HG03060 (cell line): ENCODE results near the gene CIAO2B.
"Not testable (repeated sequence)": the region's sequence is repeated elsewhere in the genome, so short reads cannot be mapped to it uniquely, and the experiment has no call there.

Source experiments
- ATAC-seq: cut with Tn5 transposase; IDR thresholded peaks from one replicate; pipeline ENCODE4 v1.9.1; 2021; ENCODE audit warnings: low read depth, moderate number of reproducible peaks; ENCODE audit not compliant: unreplicated experiment

Gene CIAO2B

GRCh38 chr16:66939366-66939765 is 5.2 kb upstream of the CIAO2B start:
- ATAC-seq = no peak

GRCh38 chr16:66937725-66938337 is 3.6 kb upstream of the CIAO2B start:
- no peak for ATAC-seq

- ATAC-seq = no peak
Observed at GRCh38 chr16:66936889-66937554, 2.8 kb upstream of the CIAO2B start.

GRCh38 chr16:66936462-66936861 is 2.3 kb upstream of the CIAO2B start:
- no peak for ATAC-seq

GRCh38 chr16:66935314-66936011 is 1.3 kb upstream of the CIAO2B start, which contains the start of gene CES2:
Gene CES2, plus strand, starts transcription at chr16:66935516. Its CDS starts 120 bp downstream, at chr16:66935636.
- no peak for ATAC-seq

- not testable (repeated sequence) for ATAC-seq
Observed at GRCh38 chr16:66934839-66935313, 674 bp upstream of the CIAO2B start.

- ATAC-seq = peak; percentile 7
Observed at GRCh38 chr16:66933776-66934137, 445 bp downstream of the CIAO2B start.

- ATAC-seq = no peak
Observed at GRCh38 chr16:66932076-66932475, 2.1 kb downstream of the CIAO2B start.

GRCh38 chr16:66931665-66932064 is 2.5 kb downstream of the CIAO2B start:
- ATAC-seq = no peak

GRCh38 chr16:66930189-66930588 is 4.0 kb downstream of the CIAO2B start:
- no peak for ATAC-seq

- no peak for ATAC-seq
Observed at GRCh38 chr16:66928702-66929388, 5.4 kb downstream of the CIAO2B start.

- ATAC-seq = no peak
Observed at GRCh38 chr16:66927918-66928649, 6.1 kb downstream of the CIAO2B start.

GRCh38 chr16:66926961-66927436 is 7.2 kb downstream of the CIAO2B start:
- no peak for ATAC-seq

GRCh38 chr16:66926171-66926947 is 7.8 kb downstream of the CIAO2B start:
- ATAC-seq = no peak

GRCh38 chr16:66925322-66925840 is 8.8 kb downstream of the CIAO2B start, which contains the start of gene RRAD:
Gene RRAD, minus strand, starts transcription at chr16:66925535. Its CDS starts 356 bp downstream, at chr16:66925179.
- ATAC-seq = no peak

GRCh38 chr16:66924527-66925321 is 9.5 kb downstream of the CIAO2B start:
- no peak for ATAC-seq

GRCh38 chr16:66923866-66924265 is 10.3 kb downstream of the CIAO2B start:
- no peak for ATAC-seq

- no peak for ATAC-seq
Observed at GRCh38 chr16:66923247-66923731, 10.9 kb downstream of the CIAO2B start.
